ENCODE data around the gene SLC5A9. TPM values are rescaled to one million over a fixed set of nuclear protein-coding genes. Genes with fewer than 3 reads are reported as not detected.

SLC5A9 gene
- polyA plus RNA-seq, 1 donor (not counting 4 experiments of a cell fraction or from before 2014, with no cell fraction given) = not detected

- no peaks in the 10 kb centered on the region for H3K4me1 ChIP-seq (ENCODE audit: control insufficient read depth, extremely low read depth, insufficient read depth, low read length)
- no peak overlapping the region for H2AFZ ChIP-seq (ENCODE audit: control insufficient read depth, low read length)
- H3K9ac ChIP-seq (ENCODE audit: control insufficient read depth, extremely low read depth, insufficient read depth, low read length) = no peak overlapping the region
- H4K20me1 ChIP-seq (ENCODE audit: control insufficient read depth, extremely low read depth, insufficient read depth, low read length) = no peaks in the 10 kb centered on the region
- H3K36me3 ChIP-seq (ENCODE audit: control insufficient read depth in 2 of 2, extremely low read depth in 1 of 2, insufficient read depth in 2 of 2, low read length in 2 of 2) = no peaks in the 10 kb centered on the region
- H3K9me3 ChIP-seq (ENCODE audit: control insufficient read depth, low read depth, low read length) = no peaks in the 10 kb centered on the region
- no peak overlapping the region for H3K4me3 ChIP-seq (ENCODE audit: control insufficient read depth in 2 of 3, extremely low read depth in 1 of 3, insufficient read depth in 2 of 3, low read depth in 1 of 3, low read length in 3 of 3)
- H3K27ac ChIP-seq (ENCODE audit: control insufficient read depth, insufficient read depth, low read length) = no peak overlapping the region
- dilution Hi-C loops (cut with MboI; ENCODE audit: extremely low pct_ligation_motif_present, low sequenced_read_pairs) = no loop called here
- no peaks in the 10 kb centered on the region for H3K9me1 ChIP-seq (ENCODE audit: control insufficient read depth, extremely low read depth, insufficient read depth, low read length)
- DNase-seq (ENCODE audit: low read depth, low spot score) (no peak), FAIRE-seq (no peak)
- no peaks in the 10 kb centered on the region for H3K79me2 ChIP-seq (ENCODE audit: control insufficient read depth, insufficient read depth, low read length)
- peaks cover 4% of the 10 kb centered on the region for H3K27me3 ChIP-seq (ENCODE audit: control insufficient read depth, extremely low read depth, insufficient read depth, low read length)
- TF ChIP-seq CTCF (optimal IDR thresholded peaks at IDR 0.05 in 1 of 3, IDR thresholded peaks at IDR 0.05 in 1 of 3, conservative IDR thresholded peaks at IDR 0.05 in 1 of 3; ENCODE audit: extremely low read depth in 1 of 3, insufficient read depth in 2 of 3, low read length in 3 of 3) = no peak
- H3K4me2 ChIP-seq (ENCODE audit: control insufficient read depth, extremely low read depth, insufficient read depth, low read depth, low read length) = no peak overlapping the region
Measured at GRCh38 chr1:48233666-48234485, 11.4 kb downstream of the SLC5A9 start.

GRCh38 chr1:48235652-48236051 is 13.1 kb downstream of the SLC5A9 start:
- H4K20me1 ChIP-seq (ENCODE audit: control insufficient read depth, extremely low read depth, insufficient read depth, low read length) = no peaks in the 10 kb centered on the region
- dilution Hi-C loops (cut with MboI; ENCODE audit: extremely low pct_ligation_motif_present, low sequenced_read_pairs) = no loop called here

More at GRCh38 chr1:48235652-48236051, 13.1 kb downstream of the SLC5A9 start:
- Histone ChIP-seq H3K9me1 (ENCODE audit: control insufficient read depth, extremely low read depth, insufficient read depth, low read length) (no peaks in the 10 kb centered on the region), H2AFZ (ENCODE audit: control insufficient read depth, low read length) (no peak overlapping the region), H3K9ac (ENCODE audit: control insufficient read depth, extremely low read depth, insufficient read depth, low read length) (no peak overlapping the region), H3K4me2 (ENCODE audit: control insufficient read depth, extremely low read depth, insufficient read depth, low read depth, low read length) (no peak overlapping the region), H3K4me1 (ENCODE audit: control insufficient read depth, extremely low read depth, insufficient read depth, low read length) (no peaks in the 10 kb centered on the region), H3K4me3 (ENCODE audit: control insufficient read depth in 2 of 3, extremely low read depth in 1 of 3, insufficient read depth in 2 of 3, low read depth in 1 of 3, low read length in 3 of 3) (no peak overlapping the region), H3K27ac (ENCODE audit: control insufficient read depth, insufficient read depth, low read length) (no peak overlapping the region), H3K9me3 (ENCODE audit: control insufficient read depth, low read depth, low read length) (no peaks in the 10 kb centered on the region), H3K27me3 (ENCODE audit: control insufficient read depth, extremely low read depth, insufficient read depth, low read length) (peaks cover 4% of the 10 kb centered on the region), H3K36me3 (ENCODE audit: control insufficient read depth in 2 of 2, extremely low read depth in 1 of 2, insufficient read depth in 2 of 2, low read length in 2 of 2) (no peaks in the 10 kb centered on the region), H3K79me2 (ENCODE audit: control insufficient read depth, insufficient read depth, low read length) (no peaks in the 10 kb centered on the region)
- DNase-seq (ENCODE audit: low read depth, low spot score) (no peak), FAIRE-seq (no peak)
- TF ChIP-seq EZH2 (IDR thresholded peaks at IDR 0.05; ENCODE audit: low read length) (no peak), CTCF (optimal IDR thresholded peaks at IDR 0.05 in 1 of 3, IDR thresholded peaks at IDR 0.05 in 1 of 3, conservative IDR thresholded peaks at IDR 0.05 in 1 of 3; ENCODE audit: extremely low read depth in 1 of 3, insufficient read depth in 2 of 3, low read length in 3 of 3) (no peak)
